GM10266 (cell line): ENCODE results near the gene UBE2G1.

Source experiments
- DNase-seq: peaks from one replicate; pipeline ENCODE4 v3.0.0; 2012; ENCODE audit errors: extremely low spot score
- CTCF ChIP-seq: IDR thresholded peaks from 2 replicates; pipeline ENCODE4 v1.5.1; 2012; ENCODE audit warnings: mild to moderate bottlenecking, low read depth; ENCODE audit not compliant: control insufficient read depth, insufficient read depth; ENCODE audit errors: missing control alignments

Gene UBE2G1

GRCh38 chr17:4272213-4272971, 94.1 kb downstream of the UBE2G1 start:
- TF ChIP-seq CTCF = no peak
- no peak for DNase-seq

- TF ChIP-seq CTCF = no peak
- DNase-seq = no peak
These were observed 95.7 kb downstream of the UBE2G1 start for GRCh38 chr17:4270736-4271135.

DNA sequence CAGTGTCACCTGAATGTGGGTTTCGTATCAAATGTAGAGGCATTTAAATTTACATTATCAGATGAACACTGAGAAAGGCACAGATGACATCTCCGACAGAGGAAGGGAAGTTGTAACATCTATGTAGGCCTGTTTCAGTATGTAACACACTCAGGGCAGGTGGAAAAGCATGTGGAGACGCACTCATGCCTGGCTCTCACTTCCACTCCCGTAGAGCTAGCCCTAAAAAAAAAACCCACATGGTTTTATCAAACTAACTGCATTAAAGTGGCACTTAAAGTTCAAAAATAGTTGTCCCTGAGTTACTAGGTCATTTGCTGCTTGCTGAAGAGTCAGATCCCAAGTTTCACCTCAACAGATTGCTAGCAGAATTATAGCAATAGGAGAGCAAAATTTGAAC, 96.6 kb downstream of the UBE2G1 start:
- no peak for DNase-seq
- no peak for TF ChIP-seq CTCF

GRCh38 chr17:4267402-4267801, 99.1 kb downstream of the UBE2G1 start:
- TF ChIP-seq CTCF = no peak
- DNase-seq = no peak

DNA sequence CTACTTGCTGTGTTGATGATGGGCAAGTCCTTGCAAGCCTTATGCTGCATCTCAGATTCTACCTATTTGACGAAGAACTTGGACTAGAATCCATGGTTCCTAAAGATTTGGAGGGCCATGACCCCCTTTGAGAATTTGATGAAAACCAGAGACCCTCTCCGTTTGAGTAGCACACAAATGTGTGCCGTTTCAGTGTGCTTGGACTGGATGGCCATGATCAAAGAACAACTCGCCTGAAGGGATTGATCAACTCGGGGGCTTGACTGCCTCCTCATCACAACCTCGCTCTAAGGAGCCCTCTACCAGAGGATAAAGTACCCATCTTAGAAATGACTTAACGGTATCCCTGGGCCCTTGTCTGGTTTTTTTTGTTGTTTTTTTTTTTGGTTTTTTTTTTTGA, 99.9 kb downstream of the UBE2G1 start:
- no peak for TF ChIP-seq CTCF
- DNase-seq = no peak

GRCh38 chr17:4263282-4264215, 102.9 kb downstream of the UBE2G1 start, which contains the start of gene ANKFY1:
Gene ANKFY1 (minus strand): TSS chr17:4263979. CDS start chr17:4263941, 38 bp downstream.
- DNase-seq = peak; percentile 97

More at GRCh38 chr17:4263282-4264215, 102.9 kb downstream of the UBE2G1 start, which contains the start of gene ANKFY1:
- peak; percentile 15 for TF ChIP-seq CTCF
